Peyer's patch (tissue), 4 donors: ENCODE results near the gene CDC7.

ENCODE experiments used
- CTCF ChIP-seq, 6 experiments: fragments of 450-650 bp in 4 of 6; fragments of 200-600 bp in 2 of 6; sonication (generic) in 1 of 6; IDR thresholded peaks; one replicate each; pipeline ENCODE4 v1.5.1; 2017 to 2019; ENCODE audit warnings: antibody characterized with exemption in 6 of 6, mild to moderate bottlenecking in 3 of 6, moderate library complexity in 1 of 6
- POLR2A ChIP-seq, 2 donors: fragments of 450-650 bp; IDR thresholded peaks; one replicate each; pipeline ENCODE4 v1.5.1; 2017; ENCODE audit warnings: antibody characterized with exemption in 2 of 2, mild to moderate bottlenecking in 2 of 2, moderate library complexity in 2 of 2

- TF ChIP-seq CTCF (IDR thresholded peaks at IDR 0.05), result no peak
- TF ChIP-seq POLR2A (IDR thresholded peaks at IDR 0.05), result no peak
Observed at GRCh38 chr1:91533361-91534024, 32.8 kb downstream of the CDC7 start.
